GM18909 (cell line): Measurements from ENCODE around the gene DHRSX.
"Not testable (repeated sequence)": the region's sequence is repeated elsewhere in the genome, so short reads cannot be mapped to it uniquely, and the experiment has no call there.

Experiments
- ATAC-seq: cut with Tn5 transposase; IDR thresholded peaks from one replicate; pipeline ENCODE4 v1.9.1; 2021; ENCODE audit warnings: mild to moderate bottlenecking; ENCODE audit not compliant: unreplicated experiment, poor library complexity

DHRSX gene

DNA sequence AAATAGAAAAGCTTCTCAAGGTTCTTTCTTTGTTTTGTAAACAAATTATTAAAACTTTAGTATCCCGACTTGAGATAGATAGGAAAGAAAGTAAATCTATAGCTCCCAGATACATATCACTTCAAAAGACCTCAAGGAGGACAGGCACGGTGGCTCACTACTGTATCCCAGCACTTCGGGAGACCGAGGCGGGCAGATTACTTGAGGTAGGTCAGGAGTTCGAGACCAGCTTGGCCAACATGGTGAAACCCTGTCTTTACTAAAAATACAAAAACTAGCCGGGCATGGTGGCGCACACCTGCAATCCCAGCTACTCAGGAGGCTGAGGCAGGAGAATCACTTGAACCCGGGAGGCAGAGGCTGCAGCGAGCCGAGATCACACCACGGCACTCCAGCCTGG lies 260.0 kb downstream of the DHRSX start:
- ATAC-seq, result not testable (repeated sequence)

DNA sequence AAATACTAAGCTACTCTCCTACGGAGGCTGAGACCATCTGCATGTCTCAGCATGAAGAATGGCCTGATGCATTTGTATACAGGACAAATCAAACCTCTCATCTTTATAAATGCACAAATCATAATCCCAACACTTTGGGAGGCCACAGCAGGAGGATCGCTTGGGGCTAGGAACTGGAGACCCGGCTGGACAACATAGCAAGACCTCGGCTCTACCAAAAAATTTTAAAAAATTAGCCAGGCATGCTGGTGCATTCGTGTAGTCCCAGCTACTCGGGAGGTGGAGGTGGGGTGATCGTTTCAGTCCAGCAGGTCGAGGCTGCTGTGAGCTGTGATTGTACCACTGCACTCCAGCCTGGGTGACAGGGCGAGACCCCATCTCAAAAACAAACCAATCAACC lies 262.8 kb downstream of the DHRSX start:
- ATAC-seq, result no peak

DNA sequence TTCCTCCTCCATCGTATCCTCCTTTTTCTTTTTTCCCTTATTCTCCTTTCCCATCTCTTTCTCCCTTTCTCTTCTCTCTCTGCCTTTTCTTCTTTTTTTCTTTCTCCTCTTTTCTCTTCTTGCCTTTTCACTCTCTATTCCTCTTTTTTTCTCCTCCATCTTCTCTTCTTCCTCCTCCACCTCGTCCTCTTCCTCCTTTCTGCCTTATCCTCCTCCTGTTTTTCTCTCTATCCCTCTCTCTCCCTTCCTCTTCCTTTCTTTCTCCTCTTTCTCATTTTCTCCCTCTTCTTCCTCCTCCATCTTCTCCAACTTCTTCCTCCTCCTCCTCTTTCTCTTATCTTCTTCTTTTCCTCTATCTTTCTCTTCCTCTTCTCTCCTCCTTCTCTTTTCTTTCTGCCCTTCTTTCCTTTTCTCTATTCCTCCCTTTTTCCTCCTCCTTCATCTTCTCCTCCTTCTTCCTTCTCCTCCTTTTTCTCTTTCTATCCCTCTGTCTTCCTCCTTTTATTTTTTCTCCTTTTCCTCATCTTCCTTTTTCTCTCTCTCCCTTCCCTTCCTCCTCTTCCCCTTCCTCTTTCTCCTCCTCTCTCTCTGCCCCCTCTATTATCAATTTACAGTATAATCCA lies 269.1 kb downstream of the DHRSX start:
- no peak for ATAC-seq

GRCh38 chrX:2230457-2230856 lies 270.3 kb downstream of the DHRSX start:
- ATAC-seq, result no peak

- ATAC-seq, result no peak
These were observed 272.2 kb downstream of the DHRSX start for GRCh38 chrX:2228536-2228935.

DNA sequence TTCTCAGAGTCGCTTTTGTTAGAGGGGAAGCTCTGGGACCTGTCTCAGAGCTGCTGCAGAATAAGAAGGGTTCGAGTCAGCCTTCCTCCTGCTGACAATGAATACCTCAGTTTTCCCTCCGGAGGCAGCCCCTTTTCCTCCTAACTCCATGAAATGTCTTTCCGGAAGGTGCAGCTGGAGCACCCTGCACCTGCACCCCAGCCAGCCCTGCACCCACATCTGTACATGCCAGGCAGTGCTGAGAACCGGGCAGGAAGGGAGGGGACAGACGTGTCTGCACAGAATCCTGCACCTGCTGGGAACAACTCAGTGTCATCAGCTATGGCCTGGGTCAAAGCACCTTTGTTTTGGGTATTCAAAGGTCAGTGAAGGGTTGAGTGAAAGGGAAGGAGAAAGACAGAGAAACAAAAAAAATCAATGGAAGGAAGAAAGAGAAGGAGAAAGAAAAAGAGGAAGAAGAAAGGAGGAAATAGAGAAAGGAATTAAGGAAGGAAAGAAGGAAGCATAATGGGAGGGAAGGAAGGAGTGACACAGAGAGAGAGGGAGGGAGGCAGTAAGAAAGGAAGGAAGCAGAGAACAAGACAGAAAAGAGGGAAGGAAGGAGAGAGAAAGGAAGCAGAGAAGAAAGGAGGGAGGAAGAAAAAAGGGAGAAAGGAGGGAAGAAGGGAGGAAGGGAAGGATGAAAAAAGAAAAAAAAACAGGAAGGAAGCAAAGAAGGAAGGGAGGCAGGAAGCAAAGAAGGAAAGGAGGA lies 273.7 kb downstream of the DHRSX start:
- no peak for ATAC-seq

DNA sequence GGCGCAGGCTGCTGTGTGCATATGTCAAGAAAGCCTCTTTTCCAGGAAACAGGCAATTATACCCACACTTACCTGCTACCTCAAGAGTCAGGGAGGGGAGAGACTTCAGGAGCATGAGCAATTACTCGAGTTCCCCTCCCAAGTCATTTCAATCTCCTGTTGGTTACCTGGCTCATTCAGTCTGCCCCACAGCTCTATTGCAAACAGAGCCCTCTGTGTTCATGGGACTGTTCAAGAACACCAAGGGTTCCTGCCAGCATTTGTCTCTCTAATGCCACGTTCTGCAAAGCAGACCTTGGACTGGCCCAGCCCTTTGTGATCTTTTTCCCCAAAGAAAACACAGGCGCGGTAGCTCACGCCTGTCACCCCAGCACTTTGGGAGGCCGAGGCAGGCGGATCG lies 274.6 kb downstream of the DHRSX start:
- ATAC-seq, result no peak

GRCh38 chrX:2224597-2225235 lies 276.1 kb downstream of the DHRSX start:
- no peak for ATAC-seq

DNA sequence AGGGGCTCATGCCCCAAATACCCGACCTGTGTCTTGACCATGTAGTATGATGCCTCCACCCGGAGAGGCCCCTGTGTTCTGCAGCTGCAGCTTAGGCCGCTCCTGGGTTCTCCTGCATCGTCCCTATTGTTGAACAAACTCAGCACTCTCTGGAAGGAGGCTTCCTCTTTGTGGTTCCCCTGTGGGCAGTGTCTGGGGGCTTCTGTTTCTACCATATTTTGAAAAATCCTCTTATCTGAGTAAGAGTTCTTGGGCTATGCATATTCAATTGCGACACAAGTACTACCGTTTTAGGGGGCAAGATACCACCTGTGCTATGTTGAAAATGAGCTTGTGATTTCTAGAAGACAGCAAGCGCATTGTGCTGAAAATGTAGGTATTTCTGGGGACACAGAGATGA lies 276.6 kb downstream of the DHRSX start:
- no peak for ATAC-seq

DNA sequence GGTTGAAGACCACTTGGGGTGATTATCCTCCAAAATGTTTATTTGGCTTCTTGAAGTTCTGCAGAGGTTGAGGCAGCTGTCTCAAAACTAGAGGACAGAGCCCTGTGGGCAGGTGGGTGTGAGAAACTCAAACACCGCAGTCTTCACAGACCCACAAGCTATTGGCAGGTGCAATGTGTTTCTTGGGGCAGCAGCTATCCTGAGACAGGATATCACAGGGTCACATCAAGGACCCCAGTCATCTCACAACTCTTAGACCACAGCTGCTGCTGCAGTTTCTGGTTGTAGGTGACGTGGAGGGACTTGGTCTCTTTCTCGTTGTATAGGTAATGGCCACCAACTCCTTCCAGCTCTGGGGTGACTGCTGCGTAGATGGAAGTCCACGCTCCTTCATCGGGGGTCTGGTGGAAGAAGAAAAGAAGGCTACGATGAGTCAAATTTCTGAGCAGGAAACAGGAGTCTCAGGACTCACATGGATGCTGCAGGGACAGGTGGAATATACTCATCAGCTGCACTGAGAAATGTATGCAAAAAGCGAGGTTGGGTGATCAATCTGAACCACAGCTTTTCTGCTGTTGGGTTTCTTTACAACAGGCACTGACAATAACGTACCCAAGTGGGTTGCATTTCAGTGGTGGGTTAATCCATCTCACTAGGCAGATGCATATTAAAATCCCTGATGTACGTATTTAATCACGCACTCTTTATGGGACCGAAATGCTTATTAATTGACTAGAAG lies 279.8 kb downstream of the DHRSX start:
- ATAC-seq, result no peak

DNA sequence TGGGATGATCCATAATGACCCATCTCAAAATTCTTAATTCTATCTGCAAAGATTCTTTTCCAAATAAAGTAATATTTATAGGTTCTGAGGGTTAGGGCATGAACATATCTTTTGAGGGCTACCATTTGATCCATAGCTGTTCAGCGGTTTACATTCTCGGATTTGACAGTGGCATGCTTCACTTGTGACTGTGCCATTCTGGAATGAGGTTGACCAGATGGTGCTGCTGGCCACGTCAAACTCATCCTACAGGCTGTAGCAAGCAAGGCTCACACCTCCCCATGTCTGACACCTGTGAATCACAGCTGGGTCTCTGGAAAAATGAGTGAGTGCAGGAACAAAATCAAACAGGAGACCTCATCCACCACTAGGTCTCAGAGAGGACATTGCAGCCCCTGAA lies 280.5 kb downstream of the DHRSX start:
- no peak for ATAC-seq

DNA sequence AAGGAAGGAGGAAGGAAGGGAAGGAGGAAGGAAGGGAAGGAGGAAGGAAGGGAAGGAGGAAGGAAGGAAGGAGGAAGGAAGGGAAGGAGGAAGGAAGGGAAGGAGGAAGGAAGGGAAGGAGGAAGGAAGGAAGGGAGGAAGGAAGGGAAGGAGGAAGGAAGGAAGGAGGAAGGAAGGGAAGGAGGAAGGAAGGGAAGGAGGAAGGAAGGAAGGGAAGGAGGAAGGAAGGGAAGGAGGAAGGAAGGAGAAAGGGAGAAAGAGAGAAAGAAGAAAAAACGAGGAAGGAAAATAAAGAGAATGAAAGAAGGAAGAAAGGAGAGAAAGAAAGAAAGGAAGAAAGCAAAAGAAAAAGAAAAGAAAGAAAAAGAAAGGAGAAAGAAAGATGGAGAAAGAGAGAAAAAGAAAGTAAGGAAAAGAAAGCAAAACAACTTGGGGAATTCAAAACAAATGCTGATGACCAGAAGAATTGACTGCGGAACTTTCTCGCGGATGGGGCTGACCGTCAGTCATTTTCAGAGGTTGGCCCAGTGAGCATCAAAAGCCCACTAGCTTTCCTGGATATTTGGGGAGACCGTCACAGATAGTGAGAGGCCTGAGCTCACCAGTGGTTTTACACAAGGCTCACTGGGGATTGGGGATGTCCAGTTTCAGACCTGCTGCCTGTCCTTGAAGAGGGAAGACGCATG lies 286.5 kb downstream of the DHRSX start:
- not testable (repeated sequence) for ATAC-seq

- ATAC-seq, result not testable (repeated sequence)
These were observed 289.1 kb downstream of the DHRSX start for GRCh38 chrX:2211667-2212066.

DNA sequence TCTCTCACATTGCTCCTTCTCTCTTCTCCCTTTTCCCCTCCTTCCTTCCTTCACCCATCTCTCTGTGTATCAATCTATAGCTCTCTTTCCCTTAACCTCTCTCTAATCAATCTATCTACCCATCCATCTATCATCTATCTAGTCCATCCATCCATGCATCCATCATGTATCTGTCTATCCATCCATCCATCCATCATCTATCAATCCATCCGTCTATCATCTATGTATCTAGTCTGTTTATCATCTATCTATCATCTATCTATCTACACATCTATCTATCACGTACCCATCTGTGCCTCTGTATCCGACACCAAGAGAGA lies 307.5 kb downstream of the DHRSX start:
- no peak for ATAC-seq

GRCh38 chrX:2192584-2193272 lies 308.0 kb downstream of the DHRSX start:
- ATAC-seq, result no peak

DNA sequence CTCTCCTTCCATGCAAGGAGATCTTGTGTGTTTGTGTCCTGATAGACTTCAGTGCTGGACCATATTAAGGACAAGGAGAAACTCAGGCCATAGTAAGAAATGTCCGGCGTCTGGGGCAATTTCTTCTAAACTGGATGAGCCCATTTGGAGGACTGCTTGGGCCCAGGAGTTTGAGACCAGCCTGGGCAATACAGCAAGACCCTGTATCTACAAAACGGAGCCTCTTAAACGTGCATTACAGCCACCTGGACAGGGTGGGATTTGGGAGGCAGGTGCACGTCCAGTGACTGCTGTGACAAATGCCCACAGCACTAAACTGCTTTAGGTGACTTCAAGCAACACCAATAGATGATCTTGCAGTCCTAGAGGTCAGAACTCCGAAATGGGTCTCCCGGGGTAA lies 311.9 kb downstream of the DHRSX start:
- ATAC-seq, result no peak

GRCh38 chrX:2188330-2188792 lies 312.4 kb downstream of the DHRSX start:
- no peak for ATAC-seq

- no peak for ATAC-seq
These were observed 313.2 kb downstream of the DHRSX start for GRCh38 chrX:2187352-2188115.
